GM12878 (cell line): ENCODE measurements around the gene THSD8. TPM values are rescaled to one million over a fixed set of nuclear protein-coding genes. Genes with fewer than 3 reads are reported as not detected.
A peak's percentile ranks its signal among the peaks of the same experiment; 100 is the strongest.

Experiments used
- ATF7 ChIP-seq: fragments of 450-650 bp; IDR thresholded peaks from 2 replicates; pipeline ENCODE4 v1.6.1; 2016; ENCODE audit warnings: low read depth, mild to moderate bottlenecking
- BHLHE40 ChIP-seq, 2 experiments: fragments of 450-650 bp in 1 of 2; IDR thresholded peaks; 2 replicates each; pipeline ENCODE4 v1.6.1; 2011 to 2017; ENCODE audit warnings: low read depth in 2 of 2, borderline replicate concordance in 1 of 2, improper control_type of control experiment in 1 of 2, low read length in 1 of 2, mild to moderate bottlenecking in 1 of 2
- CBFB ChIP-seq: IDR thresholded peaks from 2 replicates; pipeline ENCODE4 v1.6.1; 2016; ENCODE audit warnings: antibody characterized with exemption, low read depth
- CTCF ChIP-seq, 3 experiments: IDR thresholded peaks in 2 of 3; conservative IDR thresholded peaks in 1 of 3; 2 replicates each; pipeline ENCODE4 v1.5.1; 2011; ENCODE audit warnings: low read depth in 3 of 3, low read length in 3 of 3, mild to moderate bottlenecking in 3 of 3, control low read depth in 2 of 3, moderate library complexity in 2 of 3, inconsistent platforms in 1 of 3, mixed read lengths in 1 of 3; ENCODE audit not compliant: control insufficient read depth in 2 of 3, insufficient read depth in 1 of 3; ENCODE audit errors: extremely low read depth in 1 of 3
- GATAD2B ChIP-seq: fragments of 450-650 bp; conservative IDR thresholded peaks from 2 replicates; pipeline ENCODE4 v1.6.1; 2017; ENCODE audit warnings: low read depth, mild to moderate bottlenecking, moderate library complexity
- IRF4 ChIP-seq: IDR thresholded peaks from 2 replicates; pipeline ENCODE4 v1.6.1; 2011; ENCODE audit warnings: low read depth, low read length
- MEF2B ChIP-seq: fragments of 450-650 bp; IDR thresholded peaks from 2 replicates; pipeline ENCODE4 v1.6.1; 2018; ENCODE audit warnings: mild to moderate bottlenecking, moderate library complexity; ENCODE audit not compliant: partially characterized antibody, poor library complexity, severe bottlenecking
- MTA2 ChIP-seq: fragments of 450-650 bp; IDR thresholded peaks from 2 replicates; pipeline ENCODE4 v1.6.1; 2016; ENCODE audit warnings: low read depth, mild to moderate bottlenecking, moderate library complexity
- NBN ChIP-seq: fragments of 450-650 bp; IDR thresholded peaks from 2 replicates; pipeline ENCODE4 v1.6.1; 2016
- POLR2AphosphoS2 ChIP-seq: IDR thresholded peaks from 2 replicates; pipeline ENCODE4 v1.6.1; 2011; ENCODE audit warnings: low read depth, mild to moderate bottlenecking, low read length, improper control_type of control experiment, moderate library complexity
- RAD21 ChIP-seq: IDR thresholded peaks from 2 replicates; pipeline ENCODE4 v1.6.1; 2011; ENCODE audit warnings: mild to moderate bottlenecking, low read depth, low read length, moderate library complexity; ENCODE audit not compliant: insufficient read depth
- RAD51 ChIP-seq: fragments of 450-650 bp; IDR thresholded peaks from 2 replicates; pipeline ENCODE4 v1.6.1; 2016; ENCODE audit warnings: moderate library complexity, mild to moderate bottlenecking, inconsistent platforms
- RELB ChIP-seq: fragments of 450-650 bp; IDR thresholded peaks from 2 replicates; pipeline ENCODE4 v1.6.1; 2017; ENCODE audit warnings: low read depth, mild to moderate bottlenecking, moderate library complexity
- RUNX3 ChIP-seq: IDR thresholded peaks from 2 replicates; pipeline ENCODE4 v1.6.1; 2012; ENCODE audit warnings: low read length, inconsistent platforms
- ZNF207 ChIP-seq: fragments of 450-650 bp; IDR thresholded peaks from 2 replicates; pipeline ENCODE4 v1.6.1; 2014; ENCODE audit warnings: antibody characterized with exemption, mild to moderate bottlenecking, borderline replicate concordance
- ZNF24 ChIP-seq: fragments of 450-650 bp; IDR thresholded peaks from 2 replicates; pipeline ENCODE4 v1.6.1; 2017; ENCODE audit warnings: antibody characterized with exemption, mild to moderate bottlenecking
- polyA plus RNA-seq, 11 experiments: library from polyadenylated mRNA; depleted of rRNA in 4 of 11; unstranded in 6 of 11; stranded (reverse) in 5 of 11; fragments of >200 nt; fragmentation: Nextera tagmentation in 4 of 11; fragmentation: Illumina TruSeq in 1 of 11; extraction: Ambion mirVana in 4 of 11; extraction: Trizol in 1 of 11; gene quantifications; 1 replicate in 1 of 11; 2 replicates in 10 of 11; pipeline versions ENCODE4 v1.2.1 to v1.2.3, GENCODE V29; 2011 to 2016; ENCODE audit warnings: inconsistent platforms in 2 of 11, missing spikeins in 2 of 11, low read depth in 1 of 11
- total RNA-seq, 4 experiments: library from RNA; depleted of rRNA in 3 of 4; stranded (reverse); fragments of >200 nt in 3 of 4; fragmentation: Illumina TruSeq in 1 of 4; extraction: Trizol in 1 of 4; gene quantifications; 2 replicates each; pipeline versions ENCODE4 v1.2.1 to v1.2.3, GENCODE V29; 2013 to 2021
- TF ChIP-seq, protein P1 (sequence below): IDR thresholded peaks from 2 replicates; pipeline ENCODE4 v1.6.1; 2012; ENCODE audit warnings: low read depth, low read length, improper control_type of control experiment

THSD8 gene
- total and polyA plus RNA-seq, 10 of the 15 experiments (the other 5 are each of a cell fraction or from before 2014, with no cell fraction given) = 0.24 to 32.3 (median 21.3) TPM; not detected in 2

DNA sequence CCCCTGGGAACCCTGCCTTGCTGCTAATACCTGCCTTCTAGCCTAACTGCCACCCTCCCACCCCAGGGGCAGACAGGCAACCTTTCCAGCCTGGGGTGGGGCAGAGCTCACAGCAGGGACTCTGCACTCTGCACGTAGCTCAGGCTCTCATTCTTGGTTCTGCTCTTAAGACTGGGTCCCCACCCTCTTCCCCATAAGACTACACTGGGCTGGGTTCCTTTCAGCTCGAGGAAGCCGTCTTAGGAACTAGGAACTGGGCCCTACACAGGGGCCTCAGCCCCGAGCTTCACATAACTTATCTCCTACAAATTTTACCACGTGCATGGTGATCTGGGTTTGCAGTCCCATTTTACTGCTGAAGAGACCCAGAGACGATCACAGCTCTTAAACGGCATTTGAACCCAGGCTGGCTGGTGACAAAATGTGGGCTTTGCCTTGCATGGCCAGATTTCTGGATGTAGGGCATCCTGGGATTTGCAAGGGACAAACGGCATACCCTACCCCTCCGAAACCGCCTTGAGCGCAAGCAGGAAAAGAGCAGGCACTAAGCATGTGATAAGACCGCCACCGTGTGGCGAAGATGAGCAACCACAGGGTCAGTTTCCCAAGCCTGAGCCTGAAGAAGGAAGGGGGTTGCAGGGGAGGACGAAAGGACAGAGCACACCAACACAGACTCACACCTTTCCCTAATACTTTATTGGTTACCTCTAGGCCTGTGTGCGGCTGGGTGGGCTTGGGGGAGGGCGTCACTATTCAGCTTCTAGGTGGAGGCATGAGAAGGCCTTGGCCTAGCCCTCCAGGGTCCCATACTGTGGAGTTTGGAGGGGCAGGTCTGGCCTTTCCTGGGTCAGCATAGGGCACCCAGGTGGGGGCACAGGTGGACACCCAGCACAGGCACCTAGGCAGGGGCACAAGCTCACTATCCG is 5.5 kb upstream of the THSD8 start (continued):
- TF ChIP-seq GATAD2B (no peak), MEF2B (peak; percentile 17), ATF7 (peak; percentile 40; the same call in 1 of the 2 replicates), RAD51 (peak; percentile 29; the same call in 1 of the 2 replicates), BHLHE40 (IDR thresholded peaks at IDR 0.05; ENCODE audit: borderline replicate concordance in 1 of 2, low read depth in 2 of 2, low read length in 1 of 2) (peak; percentile 52 to 59; a peak in 2 of 4 replicates), ZNF24 (no peak), POLR2AphosphoS2 (0 out of 2 replicates have a peak, but pooled peaks have one; percentile 46), CTCF (IDR thresholded peaks at IDR 0.05 in 2 of 3, conservative IDR thresholded peaks at IDR 0.05 in 1 of 3; ENCODE audit: control insufficient read depth in 2 of 3, extremely low read depth in 1 of 3, insufficient read depth in 1 of 3, low read depth in 3 of 3, low read length in 3 of 3) (peak; percentile 94 to 98 (median 96); a peak in 5 of 6 replicates), RELB (0 out of 2 replicates have a peak, but pooled peaks have one; percentile 54), RAD21 (peak; percentile 99), MTA2 (no peak; the same call in 1 of the 2 replicates), CBFB (peak; percentile 64; the same call in 1 of the 2 replicates), NBN (peak; percentile 95), IRF4 (peak; percentile 71; the same call in 1 of the 2 replicates), RUNX3 (no peak), ZNF207 (no peak; the same call in 1 of the 2 replicates)
- TF ChIP-seq, protein P1, sequence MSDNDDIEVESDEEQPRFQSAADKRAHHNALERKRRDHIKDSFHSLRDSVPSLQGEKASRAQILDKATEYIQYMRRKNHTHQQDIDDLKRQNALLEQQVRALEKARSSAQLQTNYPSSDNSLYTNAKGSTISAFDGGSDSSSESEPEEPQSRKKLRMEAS = 0 out of 2 replicates have a peak, but pooled peaks have one; percentile 27
